GM13977 (cell line): ENCODE data around the gene COL5A1.

Experiments used
- DNase-seq: peaks from one replicate; pipeline ENCODE4 v3.0.0; 2012; ENCODE audit warnings: low spot score
- in situ Hi-C: fragments of 300-500 bp; cut with MboI; formaldehyde crosslinking; loops from one replicate; pipeline ENCODE4 v1.12.0; 2022; ENCODE audit warnings: low sequenced_read_pairs, low pct_unique_long_range_greater_than_20kb, mixed read lengths, inconsistent platforms; ENCODE audit not compliant: unreplicated experiment
- TF ChIP-seq, protein P1 (sequence below): IDR thresholded peaks from 2 replicates; pipeline ENCODE4 v1.5.1; 2012; ENCODE audit warnings: mild to moderate bottlenecking, control low read depth; ENCODE audit not compliant: insufficient read depth; ENCODE audit errors: extremely low read depth, missing control alignments

The COL5A1 gene

DNA sequence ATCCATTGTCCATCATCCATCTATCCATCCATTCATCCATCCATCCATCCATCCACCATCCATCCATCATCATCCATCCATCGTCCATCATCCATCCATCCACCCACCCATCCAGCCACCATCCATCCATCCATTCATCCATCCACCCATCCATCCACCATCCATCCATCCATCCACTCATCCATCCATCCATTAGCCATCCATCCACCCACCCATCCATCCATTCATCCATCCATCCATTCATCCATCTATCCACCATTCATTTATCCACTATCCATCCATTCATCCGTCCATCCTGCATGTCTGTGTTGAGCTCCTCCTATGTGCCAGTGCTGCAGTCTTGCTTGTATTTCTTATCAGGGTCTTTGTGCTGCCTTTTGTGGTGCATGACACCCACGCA, 44.2 kb downstream of the COL5A1 start:
- TF ChIP-seq, protein P1, sequence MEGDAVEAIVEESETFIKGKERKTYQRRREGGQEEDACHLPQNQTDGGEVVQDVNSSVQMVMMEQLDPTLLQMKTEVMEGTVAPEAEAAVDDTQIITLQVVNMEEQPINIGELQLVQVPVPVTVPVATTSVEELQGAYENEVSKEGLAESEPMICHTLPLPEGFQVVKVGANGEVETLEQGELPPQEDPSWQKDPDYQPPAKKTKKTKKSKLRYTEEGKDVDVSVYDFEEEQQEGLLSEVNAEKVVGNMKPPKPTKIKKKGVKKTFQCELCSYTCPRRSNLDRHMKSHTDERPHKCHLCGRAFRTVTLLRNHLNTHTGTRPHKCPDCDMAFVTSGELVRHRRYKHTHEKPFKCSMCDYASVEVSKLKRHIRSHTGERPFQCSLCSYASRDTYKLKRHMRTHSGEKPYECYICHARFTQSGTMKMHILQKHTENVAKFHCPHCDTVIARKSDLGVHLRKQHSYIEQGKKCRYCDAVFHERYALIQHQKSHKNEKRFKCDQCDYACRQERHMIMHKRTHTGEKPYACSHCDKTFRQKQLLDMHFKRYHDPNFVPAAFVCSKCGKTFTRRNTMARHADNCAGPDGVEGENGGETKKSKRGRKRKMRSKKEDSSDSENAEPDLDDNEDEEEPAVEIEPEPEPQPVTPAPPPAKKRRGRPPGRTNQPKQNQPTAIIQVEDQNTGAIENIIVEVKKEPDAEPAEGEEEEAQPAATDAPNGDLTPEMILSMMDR: no peak
- no peak for DNase-seq
- in situ Hi-C loops: loop anchor here (25.0 kb wide), 1 partner anchor 727 kb away; no protein-coding TSS in a partner anchor

DNA sequence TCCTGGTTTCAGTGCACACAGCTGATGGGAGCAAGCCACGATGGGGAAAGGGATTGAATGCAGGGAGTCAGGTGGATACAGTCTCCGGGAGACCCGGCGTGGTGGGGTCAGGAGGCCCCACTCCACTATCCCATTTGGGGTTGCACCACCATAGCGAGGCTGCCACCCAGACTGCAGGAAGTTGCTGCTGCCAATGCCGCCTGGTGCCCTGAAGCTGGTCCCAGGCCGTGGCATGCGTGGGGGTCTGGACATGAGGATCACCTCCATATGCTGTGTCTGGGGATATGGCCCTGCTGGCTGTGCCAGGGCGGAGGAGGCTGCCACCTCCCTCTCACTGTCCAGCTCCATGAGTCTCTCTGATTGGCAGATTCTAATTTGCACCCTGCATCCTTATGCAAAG, 45.3 kb downstream of the COL5A1 start:
- in situ Hi-C loops: loop anchor here (25.0 kb wide), 1 partner anchor 725 kb away; no protein-coding TSS in a partner anchor
- no peak for DNase-seq
- TF ChIP-seq, protein P1: no peak

GRCh38 chr9:134687556-134687955, 46.0 kb downstream of the COL5A1 start:
- no peak for DNase-seq
- in situ Hi-C loops: loop anchor here (25.0 kb wide), 1 partner anchor 725 kb away; no protein-coding TSS in a partner anchor
- TF ChIP-seq, protein P1: no peak

GRCh38 chr9:134688231-134688630, 46.6 kb downstream of the COL5A1 start:
- TF ChIP-seq, protein P1: no peak
- in situ Hi-C loops: loop anchor here (25.0 kb wide), 1 partner anchor 724 kb away; no protein-coding TSS in a partner anchor
- DNase-seq: no peak

DNA sequence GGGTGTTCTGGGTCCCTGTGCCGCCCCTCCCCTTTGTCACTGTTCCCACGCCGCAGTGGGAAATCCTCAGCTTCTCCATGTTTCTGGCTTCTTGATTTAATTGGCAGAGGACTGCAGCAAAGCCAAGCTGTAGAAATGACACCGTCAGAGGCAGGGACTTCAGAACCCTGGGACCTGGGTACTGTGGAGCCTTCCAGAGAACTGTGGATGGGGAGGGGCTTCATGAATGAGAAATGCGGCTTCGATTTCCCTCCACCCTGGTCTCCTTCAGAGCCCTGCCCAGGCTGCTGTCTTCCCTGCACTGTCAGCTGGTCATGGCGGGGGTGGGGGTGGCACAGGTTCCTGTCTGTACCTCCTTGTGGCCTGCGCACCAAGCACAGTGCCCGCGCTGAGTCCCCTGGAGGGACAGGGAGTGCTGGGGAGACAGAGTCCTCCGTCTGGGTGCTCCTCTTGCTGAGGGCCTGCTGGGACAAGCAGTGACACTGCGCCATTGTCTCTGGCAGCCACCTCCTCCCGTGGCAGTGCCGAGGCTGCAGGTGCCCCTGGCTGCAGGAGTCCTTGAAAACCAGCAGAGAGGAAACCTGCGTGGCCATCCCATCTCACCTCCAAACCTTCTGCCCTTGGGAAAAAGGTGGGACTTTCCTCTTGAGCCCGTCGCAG, 47.2 kb downstream of the COL5A1 start:
- in situ Hi-C loops: loop anchor here (25.0 kb wide), 1 partner anchor 724 kb away; no protein-coding TSS in a partner anchor
- DNase-seq: no peak
- TF ChIP-seq, protein P1: no peak

DNA sequence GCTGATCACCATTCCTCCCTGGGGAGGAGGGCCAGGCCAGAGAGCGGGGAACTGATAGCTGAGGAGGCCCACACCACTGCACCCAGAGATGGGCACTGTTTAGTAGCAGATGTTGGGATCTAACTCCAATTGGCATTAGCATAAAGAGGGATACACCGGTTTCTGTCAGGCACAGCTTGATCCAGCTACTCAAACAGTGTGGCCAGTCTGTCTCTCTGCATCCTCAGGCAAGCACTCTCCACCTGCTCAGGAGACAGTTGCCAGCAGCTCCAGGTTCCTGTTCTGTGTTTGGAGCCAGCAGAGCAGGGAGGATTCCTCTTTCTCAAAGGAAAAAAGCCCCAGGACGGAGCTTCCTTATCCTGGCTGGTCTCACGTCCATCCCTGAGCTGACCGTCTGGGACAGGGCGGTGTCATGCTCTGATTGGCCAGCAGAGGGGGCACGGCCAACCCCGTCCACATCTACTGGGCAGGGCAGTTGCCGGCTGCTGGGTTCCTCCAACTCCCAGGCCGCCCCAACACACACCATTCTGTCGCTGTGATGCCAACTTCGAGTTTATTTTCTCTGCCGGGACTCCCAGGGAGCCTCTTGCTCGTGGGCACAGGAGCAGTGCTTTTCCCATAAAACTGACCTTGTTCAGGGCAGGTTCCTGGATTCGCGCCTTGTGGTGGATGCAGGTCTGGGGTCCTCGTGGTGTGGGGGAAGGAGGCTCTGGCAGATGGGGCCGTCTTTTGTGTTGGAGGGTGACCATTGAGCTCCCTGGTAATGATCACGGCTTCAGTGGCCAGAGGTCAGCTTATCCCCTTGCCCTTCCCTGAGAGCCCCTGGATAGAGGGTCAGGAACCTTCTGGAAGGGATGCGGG, 47.9 kb downstream of the COL5A1 start:
- DNase-seq: peak; percentile 65
- in situ Hi-C loops: loop anchor here (25.0 kb wide), 1 partner anchor 723 kb away; no protein-coding TSS in a partner anchor
- TF ChIP-seq, protein P1: peak; percentile 54
